GM10847 (cell line): ENCODE results near the gene FBXO34.

Experiments
- POLR2A ChIP-seq: IDR thresholded peaks from 2 replicates; pipeline ENCODE4 v1.6.1; 2011; ENCODE audit not compliant: insufficient read length; ENCODE audit errors: extremely low read depth

FBXO34 gene

GRCh38 chr14:55350461-55350860 lies 79.2 kb downstream of the FBXO34 start:
- no peak for TF ChIP-seq POLR2A

- no peak for TF ChIP-seq POLR2A
Observed at GRCh38 chr14:55351111-55351510, 79.9 kb downstream of the FBXO34 start.

- no peak for TF ChIP-seq POLR2A
Observed at GRCh38 chr14:55352201-55352600, 81.0 kb downstream of the FBXO34 start.

DNA sequence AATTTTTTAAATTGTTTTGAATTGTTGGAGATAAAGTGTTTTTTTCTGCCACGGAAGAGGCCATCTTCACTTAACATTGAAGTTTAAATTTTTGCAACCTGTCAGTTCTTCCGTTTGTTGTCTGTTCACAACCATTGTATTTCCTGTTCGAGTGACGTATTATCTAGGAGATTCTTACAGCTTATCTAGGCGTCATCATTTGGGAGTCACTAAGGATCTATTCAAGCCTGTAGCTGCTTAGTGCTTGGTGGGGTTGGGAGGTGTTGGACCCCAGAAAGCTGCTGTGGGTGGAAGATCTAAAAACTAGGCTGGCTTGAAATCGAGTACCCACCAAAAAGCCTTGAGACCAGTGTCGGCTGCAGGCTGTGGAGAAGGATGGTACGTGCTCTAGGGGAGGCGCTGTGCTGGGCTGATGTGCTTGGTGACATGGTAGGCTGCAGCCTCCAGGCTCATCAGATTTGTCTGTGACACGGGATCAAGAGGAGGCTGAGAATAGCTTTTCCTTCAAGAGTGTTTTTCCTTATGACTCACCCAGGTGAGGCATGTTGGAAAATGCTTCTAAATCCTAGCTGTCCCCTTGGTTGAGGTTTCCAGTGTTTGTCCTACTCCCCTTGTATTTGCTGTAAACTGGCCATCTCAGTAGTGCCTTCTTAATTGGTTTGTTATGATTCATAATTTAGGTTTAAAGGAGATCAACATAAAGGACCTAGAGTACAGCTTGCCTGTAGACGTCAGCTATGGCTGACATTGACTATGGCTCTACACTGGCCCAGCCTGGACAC lies 82.7 kb downstream of the FBXO34 start:
- TF ChIP-seq POLR2A = no peak

DNA sequence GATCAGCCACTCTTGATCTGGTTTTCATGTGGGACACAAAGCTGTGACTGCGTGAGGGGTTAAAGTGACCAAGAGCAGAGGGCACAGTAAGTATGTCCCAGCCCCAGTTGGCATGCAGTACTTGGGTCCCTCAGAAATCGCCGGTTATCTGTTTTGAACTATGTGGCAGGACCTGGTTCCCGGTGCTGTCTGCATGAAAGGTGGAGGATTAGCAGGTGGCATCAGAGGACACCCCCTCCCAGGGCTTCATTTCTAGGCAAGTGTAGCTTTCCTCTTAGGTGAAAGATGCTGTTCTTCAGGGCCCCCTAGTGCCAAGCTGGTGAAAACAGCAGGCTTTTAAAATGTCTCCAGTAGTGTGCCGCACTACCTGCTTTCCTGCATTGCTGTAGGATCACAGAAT lies 83.3 kb downstream of the FBXO34 start:
- no peak for TF ChIP-seq POLR2A

DNA sequence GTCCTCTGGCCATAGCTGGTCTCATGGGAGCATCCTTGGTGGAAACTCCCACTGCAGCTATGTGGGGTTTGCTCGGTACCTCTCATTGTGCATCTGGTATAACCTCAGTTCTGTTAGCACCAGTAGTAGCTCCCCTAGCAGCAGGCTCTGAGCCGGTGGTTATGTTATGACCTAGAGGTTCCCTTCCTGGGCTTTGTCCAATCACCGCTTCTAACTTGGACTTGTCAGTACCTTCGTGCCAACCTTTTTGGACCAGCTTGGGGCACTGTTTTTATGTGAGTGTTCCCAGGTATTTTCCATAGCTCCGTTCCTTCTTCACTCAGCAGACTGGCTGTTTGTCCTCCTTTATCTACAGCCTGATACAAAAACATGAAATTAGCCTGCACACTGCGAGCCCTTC lies 84.7 kb downstream of the FBXO34 start:
- TF ChIP-seq POLR2A = no peak

- no peak for TF ChIP-seq POLR2A
Observed at GRCh38 chr14:55356913-55357312, 85.7 kb downstream of the FBXO34 start.

DNA sequence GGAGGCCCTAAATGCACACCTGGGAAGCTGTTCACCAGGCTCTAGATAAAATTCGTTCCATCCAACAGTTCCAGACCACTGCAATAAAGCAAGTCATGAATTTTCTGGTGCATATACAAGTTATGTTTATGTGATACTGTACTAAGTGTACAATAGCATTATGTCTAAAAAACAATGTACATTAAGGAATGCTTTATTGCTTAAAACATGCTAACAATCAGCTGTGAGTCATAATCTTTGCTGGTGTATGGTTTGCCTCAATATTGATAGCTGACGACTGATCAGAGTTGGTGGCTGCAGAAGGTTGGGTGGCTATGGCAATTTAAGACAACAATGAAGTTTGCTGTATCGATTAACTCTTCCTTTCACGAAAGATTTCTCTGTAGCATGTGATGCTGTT lies 88.1 kb downstream of the FBXO34 start:
- no peak for TF ChIP-seq POLR2A

DNA sequence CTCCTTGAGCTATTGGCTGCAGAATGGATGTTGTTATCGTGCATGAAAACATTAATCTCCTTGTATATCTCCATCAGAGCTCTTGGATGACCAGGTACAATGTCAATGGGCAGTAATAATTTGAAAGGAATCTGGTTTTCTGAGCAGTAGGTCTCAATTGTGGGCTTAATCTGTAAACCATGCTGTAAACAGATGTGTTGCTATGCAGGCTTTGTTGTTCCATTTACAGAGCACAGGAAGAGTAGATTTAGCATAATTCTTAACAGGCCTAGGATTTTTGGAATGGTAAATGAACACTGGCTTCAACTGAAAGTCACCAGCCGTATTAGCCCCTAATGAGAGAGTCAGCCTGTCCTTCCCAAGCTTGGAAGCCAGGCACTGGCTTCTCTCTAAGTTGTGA lies 90.0 kb downstream of the FBXO34 start:
- TF ChIP-seq POLR2A = no peak

GRCh38 chr14:55366271-55366670 lies 95.0 kb downstream of the FBXO34 start:
- no peak for TF ChIP-seq POLR2A

DNA sequence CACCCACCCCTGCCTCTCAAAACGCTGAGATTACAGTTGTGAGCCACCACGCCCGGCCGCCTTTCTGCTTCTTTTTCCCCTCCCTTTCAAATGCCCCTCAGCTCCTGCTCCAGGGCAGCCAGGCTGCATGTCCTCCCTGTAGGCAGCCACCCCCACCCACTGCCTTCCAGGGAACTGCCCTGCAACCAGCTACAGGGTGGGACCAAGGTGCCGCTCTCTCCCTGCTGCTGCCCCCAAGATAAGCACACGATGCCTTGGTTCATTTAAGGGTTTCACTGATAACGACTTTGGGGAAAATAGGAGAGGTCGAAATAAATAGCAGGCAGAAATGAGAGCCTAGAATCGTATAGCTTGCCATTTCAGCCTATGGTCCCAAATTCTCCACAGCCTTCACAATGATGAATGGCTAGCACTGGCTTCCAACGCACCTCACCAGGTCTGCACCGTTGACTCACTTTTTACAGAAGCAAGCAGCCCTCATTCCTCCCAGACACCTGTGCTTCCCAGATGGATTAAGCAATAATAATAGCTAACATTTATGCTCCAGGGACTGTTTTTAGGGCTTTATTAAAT lies 99.7 kb downstream of the FBXO34 start:
- TF ChIP-seq POLR2A = no peak

- TF ChIP-seq POLR2A = no peak
Observed at GRCh38 chr14:55372423-55372822, 101.2 kb downstream of the FBXO34 start.

DNA sequence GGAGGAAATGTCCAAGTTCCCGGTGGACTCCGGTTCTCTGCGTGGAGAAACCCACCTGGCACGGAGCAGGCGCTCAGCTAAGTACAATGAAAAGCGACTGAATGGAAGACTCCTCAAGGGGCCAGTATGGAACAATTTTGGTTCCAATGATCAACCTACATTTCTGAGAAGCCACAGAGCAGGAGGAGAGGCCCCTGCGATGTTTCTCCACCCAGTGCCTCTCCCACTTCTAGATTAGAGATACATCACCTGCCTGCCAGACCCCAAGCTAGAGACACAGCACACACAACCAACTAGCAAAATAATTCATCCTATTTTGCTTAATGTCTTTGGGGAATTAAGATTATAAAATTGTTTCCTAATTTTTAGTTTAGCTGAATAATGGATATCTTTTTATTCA lies 101.6 kb downstream of the FBXO34 start:
- TF ChIP-seq POLR2A = no peak

DNA sequence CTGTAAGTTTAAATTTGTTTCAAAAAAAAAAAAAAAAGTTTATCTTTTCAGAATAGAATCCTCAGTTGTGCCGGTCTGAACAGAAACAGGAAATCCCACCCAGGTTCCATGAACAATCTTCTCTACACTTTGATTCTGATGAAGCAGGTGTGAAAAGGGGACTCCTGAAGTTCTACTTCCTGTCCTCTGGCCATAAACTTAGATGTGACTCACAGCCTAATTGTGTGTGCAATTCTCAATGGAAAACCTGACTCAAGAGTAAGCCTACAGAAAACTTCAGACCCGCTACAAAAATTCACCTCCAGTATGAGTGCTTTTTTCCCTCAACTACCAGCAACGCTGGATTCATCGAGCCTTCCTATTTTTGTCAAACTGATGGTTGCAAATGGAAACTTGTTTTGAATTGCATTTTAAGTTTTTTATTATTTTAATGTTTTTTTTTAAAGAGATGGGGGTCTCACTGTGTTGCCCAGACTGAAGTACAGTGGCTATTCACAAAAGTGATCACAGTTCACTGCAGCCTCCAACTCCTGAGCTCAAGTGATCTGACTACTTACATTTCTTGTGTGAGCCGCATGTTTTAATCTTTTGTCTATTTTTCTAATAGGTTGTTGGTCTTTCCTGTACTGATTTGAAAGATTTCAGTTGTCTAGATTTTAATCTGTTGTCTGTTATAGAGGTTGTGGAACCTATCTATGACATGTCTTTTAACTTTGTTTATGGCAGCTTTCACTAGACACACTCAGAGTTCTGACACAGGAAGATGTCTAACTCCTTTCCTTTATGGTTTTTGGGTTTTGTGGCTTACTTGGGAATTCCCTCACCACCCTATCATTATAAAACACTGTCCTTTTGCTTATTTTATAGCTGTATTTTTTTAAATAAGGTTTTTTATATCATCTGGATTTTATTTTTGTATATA lies 102.8 kb downstream of the FBXO34 start:
- TF ChIP-seq POLR2A = no peak

- no peak for TF ChIP-seq POLR2A
Observed at GRCh38 chr14:55374771-55375170, 103.5 kb downstream of the FBXO34 start.

- TF ChIP-seq POLR2A = no peak
Observed at GRCh38 chr14:55377236-55377635, 106.0 kb downstream of the FBXO34 start.
